ENCODE results near the gene MAP2K5. TPM values are rescaled to one million over a fixed set of nuclear protein-coding genes. Genes with fewer than 3 reads are reported as not detected.

The MAP2K5 gene
- total RNA-seq, 1 donor from 2014 or later, result 17.8 TPM

GRCh38 chr15:67559576-67559975, 17.1 kb downstream of the MAP2K5 start:
- no peak for DNase-seq (ENCODE audit: low spot score)

DNA sequence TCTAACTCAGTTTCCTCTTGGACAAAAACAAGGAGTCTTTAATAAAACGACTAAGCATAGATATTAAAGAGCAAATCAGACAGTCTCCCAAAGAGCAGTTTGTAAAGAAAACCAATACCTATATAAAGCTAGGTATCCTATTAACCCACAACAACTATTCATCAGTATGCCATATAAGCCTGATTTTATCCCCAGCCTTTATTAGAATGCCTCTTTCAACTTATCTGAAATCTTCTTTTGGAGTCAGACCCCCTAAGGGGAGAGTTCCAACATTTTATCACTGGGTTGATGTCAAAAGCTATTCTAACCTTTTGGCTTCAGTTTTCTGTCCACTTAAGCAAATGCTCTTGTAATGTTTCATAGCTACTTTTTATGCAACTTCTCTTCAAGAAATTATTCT, 17.8 kb downstream of the MAP2K5 start:
- DNase-seq (ENCODE audit: low spot score), result no peak

DNA sequence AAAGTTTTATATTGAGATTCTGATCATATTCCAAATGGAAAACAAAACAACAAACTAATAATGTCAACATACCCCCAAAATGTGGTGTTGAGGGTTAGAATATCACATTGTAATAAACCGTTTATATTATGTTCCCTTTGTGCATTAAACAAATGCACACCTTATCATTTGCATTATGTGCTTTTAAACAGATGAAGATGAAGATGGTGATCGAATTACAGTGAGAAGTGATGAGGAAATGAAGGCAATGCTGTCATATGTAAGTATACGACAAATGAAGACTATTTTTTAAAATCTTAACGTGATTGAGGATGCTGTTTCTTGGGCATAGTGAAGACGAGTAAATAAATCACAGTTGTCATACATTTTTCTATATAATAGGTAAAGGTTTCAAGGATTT, 20.6 kb downstream of the MAP2K5 start:
- DNase-seq (ENCODE audit: low spot score), result no peak

DNA sequence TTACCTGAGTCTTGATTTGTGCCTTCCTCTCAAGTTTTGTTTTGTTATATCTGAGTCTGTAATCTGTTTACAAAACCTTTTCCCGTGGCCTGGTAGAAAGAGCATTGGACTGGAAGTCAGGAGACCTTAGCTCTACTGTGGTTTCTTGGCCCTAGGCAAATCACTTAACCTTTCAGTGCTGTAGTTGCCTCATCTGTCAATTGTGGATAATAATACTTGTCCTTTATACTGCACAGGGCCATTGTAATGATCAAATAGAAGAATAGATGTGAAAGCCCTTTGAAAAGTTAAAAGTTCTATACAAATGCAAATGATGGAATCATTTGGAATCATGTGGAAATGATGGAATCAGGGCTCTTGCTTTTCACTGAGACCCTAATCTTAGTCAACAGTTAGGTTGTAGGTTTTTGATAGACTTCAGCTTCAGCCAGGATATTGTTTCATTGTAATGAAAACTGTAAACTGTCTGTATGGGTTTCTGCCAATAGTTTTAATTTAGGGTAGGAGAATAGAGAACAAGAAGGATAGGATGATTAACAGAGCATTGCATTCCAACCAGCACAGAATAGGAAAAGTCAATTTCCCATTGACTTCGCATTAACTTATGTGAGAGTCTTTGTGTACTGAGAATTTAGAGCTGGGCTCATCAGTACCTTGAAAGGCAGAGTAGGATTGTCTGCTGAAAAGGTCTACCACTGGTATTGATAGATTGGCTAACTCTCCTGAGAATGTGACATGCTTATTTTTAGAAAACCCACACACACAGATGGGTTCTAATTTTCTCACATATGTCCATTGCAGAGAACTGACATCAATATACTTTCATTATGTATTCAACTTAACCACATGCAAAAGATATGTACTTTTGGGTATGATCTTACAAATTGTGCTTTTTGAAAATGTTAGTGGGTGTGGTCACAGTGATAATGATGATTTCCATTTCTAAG, 21.8 kb downstream of the MAP2K5 start:
- no peak for DNase-seq (ENCODE audit: low spot score)

- DNase-seq (ENCODE audit: low spot score), result no peak
Observed at GRCh38 chr15:67564968-67565345, 22.5 kb downstream of the MAP2K5 start.

DNA sequence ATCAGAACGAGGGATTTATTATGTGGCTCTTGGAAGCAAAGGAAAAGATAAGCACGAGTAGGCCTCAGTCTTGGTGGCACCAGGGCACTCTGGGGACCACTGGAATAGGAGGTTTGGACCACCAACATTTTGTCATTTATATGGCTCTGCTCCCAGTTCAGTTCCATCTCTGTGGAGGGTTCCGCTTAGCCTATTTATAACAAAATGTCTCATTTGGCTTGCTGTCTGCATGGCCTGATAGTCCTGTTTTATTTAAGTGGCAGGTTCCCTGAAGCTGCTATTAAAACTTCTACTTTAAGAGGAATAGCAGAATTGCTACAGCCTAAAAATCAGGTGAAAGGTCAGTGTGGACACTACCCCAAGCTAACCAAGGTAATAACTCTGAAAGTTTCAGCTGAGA, 27.2 kb downstream of the MAP2K5 start:
- no peak for DNase-seq (ENCODE audit: low spot score)

DNA sequence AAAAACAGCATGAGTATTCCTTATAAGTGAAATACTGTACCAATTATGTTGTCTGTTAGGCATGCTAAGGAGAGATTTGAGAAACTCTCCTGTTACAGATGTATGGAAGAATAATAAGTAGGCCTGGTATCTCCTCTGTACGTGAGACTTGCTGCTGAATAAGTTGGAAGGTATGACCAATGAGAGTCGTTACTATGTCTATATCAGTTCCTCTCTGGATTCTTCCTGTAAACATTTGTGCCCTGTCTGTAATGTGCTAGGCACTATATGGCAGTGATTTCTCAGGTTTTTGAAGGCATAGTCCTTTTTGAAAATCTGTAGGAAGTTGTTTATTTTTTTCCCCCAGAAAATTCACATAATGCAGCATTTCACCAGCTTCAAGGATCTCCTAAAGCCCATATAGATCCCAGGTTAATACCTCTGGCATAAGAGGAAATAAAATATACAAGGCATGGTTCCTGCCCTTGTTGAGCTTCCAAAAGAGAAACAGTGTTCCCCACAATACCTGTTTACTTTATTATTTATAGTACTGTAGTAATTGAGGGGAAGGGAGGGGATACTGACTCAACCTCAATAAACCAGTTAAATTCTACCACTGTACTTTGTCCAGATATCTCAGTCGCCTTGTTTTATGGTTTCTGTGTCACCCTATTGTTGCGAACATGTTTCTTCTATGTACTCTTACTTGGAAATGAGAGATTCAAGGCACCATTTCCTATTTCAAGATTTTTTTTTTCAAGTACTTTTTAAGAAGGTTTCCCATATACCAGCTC, 28.6 kb downstream of the MAP2K5 start:
- no peak for DNase-seq (ENCODE audit: low spot score)

GRCh38 chr15:67571648-67572415, 29.3 kb downstream of the MAP2K5 start:
- DNase-seq (ENCODE audit: low spot score), result no peak

DNA sequence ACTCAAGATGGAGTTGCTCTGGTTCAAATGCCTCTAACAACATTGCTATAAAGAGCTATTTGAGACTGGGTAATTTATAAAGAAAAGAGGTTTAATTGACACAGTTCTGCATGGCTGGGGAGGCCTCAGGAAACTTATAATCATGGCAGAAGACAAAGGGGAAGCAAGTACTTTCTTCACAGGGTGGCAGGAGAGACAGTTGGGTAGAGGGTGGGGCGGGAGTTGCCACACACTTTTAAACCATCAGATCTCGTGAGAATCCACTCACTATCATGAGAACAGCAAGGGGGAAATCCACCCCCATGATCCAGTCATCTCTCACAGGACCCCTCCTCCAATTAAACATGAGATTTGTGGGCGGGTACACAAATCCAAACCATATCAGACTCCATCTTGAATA, 30.7 kb downstream of the MAP2K5 start:
- DNase-seq (ENCODE audit: low spot score), result no peak

DNA sequence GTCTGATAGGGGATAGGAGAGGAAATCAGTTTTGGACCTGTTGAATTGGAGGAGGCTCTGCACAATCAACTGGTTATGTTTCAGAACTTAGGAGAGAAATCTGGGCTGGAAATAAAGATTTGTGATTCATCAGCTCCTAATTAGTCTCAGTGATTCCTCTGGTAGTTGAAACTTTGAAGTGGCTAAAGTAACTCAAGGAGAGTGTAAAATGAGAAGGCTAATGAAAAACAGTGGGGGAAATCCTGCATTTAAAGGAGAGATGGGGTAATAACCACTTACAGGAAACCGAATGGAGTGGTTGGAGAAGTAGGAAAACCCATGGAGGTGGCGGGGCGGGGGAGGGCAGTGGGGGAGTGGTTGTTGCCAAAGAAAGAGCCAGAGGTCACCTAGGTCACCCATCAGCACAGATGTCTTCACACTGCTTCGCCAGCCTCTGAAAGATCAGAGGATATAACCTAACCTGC, 32.6 kb downstream of the MAP2K5 start:
- no peak for DNase-seq (ENCODE audit: low spot score)

GRCh38 chr15:67578020-67578600, 35.6 kb downstream of the MAP2K5 start:
- no peak for DNase-seq (ENCODE audit: low spot score)

DNA sequence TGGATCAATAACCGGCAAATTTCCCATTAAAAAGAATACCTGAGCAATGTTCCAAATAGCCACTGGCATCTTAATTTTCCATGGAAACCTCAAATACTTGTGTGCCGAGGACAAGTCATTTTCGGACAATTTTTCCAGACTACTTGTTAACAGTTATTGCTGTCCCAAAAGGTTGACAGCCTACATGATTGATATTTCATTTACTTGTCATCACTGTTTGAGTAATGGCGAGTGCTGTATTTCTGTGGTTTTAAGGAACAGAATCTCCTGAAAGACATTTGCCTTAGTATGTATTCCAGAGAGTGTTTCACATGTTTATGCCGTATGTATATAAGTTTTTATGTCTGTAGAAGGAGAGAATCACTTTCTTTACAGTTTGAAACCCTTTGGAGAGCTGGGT, 36.7 kb downstream of the MAP2K5 start:
- no peak for DNase-seq (ENCODE audit: low spot score)

DNA sequence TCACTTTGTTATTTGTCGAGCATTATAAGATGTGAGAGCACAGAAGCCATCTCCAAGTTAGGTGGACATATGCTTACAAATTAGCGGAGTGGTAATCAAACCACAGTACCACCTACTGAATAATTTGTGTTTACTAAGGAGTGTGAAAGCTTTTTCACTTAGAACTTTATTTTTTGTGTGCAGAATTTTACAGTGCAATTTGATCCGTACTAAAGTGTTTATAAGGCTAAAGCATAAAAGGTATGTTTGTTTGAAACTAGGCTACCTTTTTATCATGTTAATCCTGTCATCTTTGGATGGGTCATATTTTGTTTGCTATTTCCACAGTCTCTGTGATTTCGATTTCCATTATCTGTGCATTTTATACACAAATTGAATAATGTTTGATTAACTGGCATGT, 37.5 kb downstream of the MAP2K5 start:
- DNase-seq (ENCODE audit: low spot score), result no peak

DNA sequence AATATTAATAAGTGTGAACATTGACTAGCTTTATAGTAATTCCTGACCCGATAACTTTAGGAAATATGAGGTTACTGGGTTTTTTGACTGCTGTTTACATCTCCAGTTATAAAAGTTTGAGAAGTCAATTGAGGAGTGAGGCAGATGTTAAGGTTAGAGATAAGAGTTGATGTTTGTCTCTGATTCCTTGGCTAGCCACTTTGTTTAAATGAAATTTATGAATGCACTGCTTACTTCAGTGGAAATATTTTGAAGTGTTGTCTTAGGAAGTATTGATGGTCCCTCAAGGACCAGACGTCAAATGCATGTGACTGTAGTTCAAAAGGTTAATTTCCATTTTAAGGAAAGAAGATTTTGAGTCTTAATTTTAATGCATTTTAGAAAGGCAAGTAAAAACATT, 41.7 kb downstream of the MAP2K5 start:
- DNase-seq (ENCODE audit: low spot score), result no peak

- no peak for DNase-seq (ENCODE audit: low spot score)
Observed at GRCh38 chr15:67585681-67586080, 43.2 kb downstream of the MAP2K5 start.

- no peak for DNase-seq (ENCODE audit: low spot score)
Observed at GRCh38 chr15:67587331-67587730, 44.8 kb downstream of the MAP2K5 start.

- DNase-seq (ENCODE audit: low spot score), result no peak
Observed at GRCh38 chr15:67587754-67588153, 45.3 kb downstream of the MAP2K5 start.

- DNase-seq (ENCODE audit: low spot score), result no peak
Observed at GRCh38 chr15:67590191-67590590, 47.7 kb downstream of the MAP2K5 start.

DNA sequence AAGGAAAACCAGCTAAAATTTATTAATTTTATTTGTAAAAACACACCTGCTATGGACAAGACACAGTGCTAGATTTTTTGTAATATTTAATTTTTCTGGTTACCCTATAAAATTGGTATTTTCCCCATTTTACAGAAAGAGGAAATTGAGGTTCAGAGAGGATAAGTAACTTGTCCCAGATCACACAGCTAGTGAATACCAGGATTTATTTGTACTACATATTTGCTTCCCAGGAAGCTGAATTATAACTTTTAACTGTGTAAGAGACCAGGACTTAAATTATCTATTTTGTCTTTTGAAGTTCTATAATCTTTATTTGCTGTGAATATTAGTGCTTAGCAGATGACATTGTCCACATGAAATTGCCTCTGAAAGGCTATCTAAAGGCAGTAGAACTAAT, 49.7 kb downstream of the MAP2K5 start:
- no peak for DNase-seq (ENCODE audit: low spot score)

DNA sequence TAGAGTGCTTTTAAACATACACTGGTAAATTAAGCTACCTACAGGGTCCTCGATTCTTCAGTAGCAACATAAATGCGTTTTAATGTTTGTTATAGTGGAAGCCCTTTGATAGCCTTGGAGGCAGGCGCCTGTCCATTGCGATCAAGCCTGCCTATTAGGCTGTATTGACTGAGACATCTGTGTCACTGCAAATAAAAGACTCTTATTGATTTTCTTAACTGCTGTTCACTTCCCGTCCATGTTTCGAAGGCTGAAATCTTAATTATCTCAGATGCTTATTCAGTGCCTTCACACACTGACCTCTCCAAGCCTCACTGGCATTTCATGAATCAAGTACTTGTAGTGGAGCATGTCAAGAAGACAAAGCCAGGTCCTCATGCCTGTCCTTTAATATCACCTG, 51.1 kb downstream of the MAP2K5 start:
- DNase-seq (ENCODE audit: low spot score), result no peak

- DNase-seq (ENCODE audit: low spot score), result no peak
Observed at GRCh38 chr15:67594770-67595169, 52.3 kb downstream of the MAP2K5 start.

DNA sequence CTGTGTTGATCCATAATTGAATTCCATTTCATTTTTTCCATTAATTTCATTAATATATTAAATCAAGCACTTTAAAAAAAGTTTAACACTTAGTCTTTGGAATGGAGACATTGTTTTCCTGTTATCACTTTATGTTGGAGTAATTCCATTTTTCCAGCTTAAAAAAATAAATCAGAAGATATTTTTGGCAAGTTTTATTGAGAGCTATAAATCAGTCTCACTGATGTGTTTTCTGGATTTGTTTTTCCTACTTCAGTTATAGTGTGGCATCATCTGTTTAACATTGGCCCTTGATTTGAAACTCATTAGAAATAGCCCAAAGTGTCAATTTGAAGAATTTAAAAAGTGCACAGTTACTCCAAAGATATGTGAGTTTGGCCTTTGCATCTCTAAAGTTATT, 53.1 kb downstream of the MAP2K5 start:
- no peak for DNase-seq (ENCODE audit: low spot score)
